GM15510 (cell line): ENCODE measurements around the gene BMP8B.
"Not testable (repeated sequence)": the region's sequence is repeated elsewhere in the genome, so short reads cannot be mapped to it uniquely, and the experiment has no call there.

Experiments used
- POLR2A ChIP-seq: IDR thresholded peaks from 3 replicates; pipeline ENCODE4 v1.6.1; 2011; ENCODE audit warnings: borderline replicate concordance; ENCODE audit not compliant: insufficient read length; ENCODE audit errors: extremely low read depth

The BMP8B gene

DNA sequence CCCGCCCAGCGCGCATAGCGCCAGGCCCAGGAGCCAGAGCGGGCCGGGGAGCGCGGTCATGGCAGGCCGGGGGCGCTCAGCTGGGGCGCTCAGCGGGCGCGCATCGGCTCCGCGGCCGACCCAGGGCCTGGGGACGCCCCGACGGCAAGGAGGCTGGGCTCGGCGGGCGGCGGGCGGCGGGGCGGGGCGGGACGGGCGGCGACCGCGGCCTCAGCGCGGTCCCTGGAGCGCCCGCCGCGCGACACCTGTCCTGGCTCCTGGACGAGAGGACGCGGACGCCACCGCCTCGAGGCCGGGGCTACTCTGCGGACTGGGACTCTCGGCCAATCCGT lies 273 bp downstream of the BMP8B start:
- TF ChIP-seq POLR2A: no peak

- no peak for TF ChIP-seq POLR2A
Observed at GRCh38 chr1:39787468-39787867, 1.2 kb downstream of the BMP8B start.

GRCh38 chr1:39782103-39782502 lies 6.6 kb downstream of the BMP8B start:
- TF ChIP-seq POLR2A: no peak

DNA sequence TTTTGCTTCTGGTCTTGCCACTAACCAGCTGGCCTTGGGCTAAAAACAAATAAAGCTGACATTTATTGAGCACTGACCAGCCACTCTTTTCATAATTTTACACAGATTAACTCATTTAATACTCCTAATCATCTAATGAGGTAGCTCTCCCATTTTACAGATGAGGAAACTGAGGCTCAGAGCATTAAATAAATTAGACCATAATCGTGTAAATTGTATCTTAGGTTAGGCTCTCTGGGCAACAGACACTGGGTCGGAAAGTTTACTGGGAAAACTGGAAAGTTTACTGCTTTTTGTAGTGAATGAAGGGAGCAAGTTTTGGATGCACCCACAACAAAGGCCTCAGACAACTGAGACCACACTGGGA lies 7.3 kb downstream of the BMP8B start:
- no peak for TF ChIP-seq POLR2A

DNA sequence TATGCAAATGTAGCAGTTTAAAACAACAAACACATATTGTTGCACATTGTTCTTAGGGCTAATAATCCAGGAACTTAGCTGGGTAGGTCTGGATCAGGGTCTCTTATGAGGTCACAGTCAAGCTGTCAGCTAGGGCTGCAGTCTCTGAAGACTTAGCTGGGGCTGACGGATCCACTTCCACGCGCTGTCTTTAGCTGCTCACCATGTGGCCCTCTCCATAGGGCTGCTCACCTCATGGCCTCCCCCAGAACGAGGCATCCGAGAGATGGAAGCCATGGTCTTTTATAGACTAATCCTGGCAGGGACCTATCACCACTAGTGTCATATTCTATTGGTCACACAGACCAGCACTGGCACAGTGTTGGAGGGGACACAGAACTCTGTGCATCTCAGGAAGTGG lies 8.8 kb downstream of the BMP8B start:
- no peak for TF ChIP-seq POLR2A

- TF ChIP-seq POLR2A: no peak
Observed at GRCh38 chr1:39779137-39779536, 9.5 kb downstream of the BMP8B start.

DNA sequence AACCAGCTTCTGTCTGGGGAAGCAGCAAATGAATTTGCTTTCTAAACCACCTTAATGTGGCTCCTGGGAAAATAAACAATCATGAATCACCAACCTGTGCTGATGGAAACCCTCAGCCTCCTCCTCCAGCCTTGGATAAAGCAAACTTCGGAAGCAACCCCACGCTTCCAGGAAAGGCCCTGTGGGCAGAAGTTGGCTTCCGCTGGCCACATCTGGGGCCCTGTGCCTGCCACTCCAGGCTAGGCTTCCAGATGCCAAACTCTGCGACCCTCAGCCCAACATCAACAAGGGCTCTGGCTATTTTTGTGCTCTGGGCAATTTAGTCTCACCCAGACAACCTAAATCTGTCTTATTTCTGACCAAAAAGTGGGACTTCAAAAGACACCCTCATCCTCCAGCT lies 11.4 kb downstream of the BMP8B start:
- no peak for TF ChIP-seq POLR2A

- no peak for TF ChIP-seq POLR2A
Observed at GRCh38 chr1:39776886-39777285, 11.8 kb downstream of the BMP8B start.

DNA sequence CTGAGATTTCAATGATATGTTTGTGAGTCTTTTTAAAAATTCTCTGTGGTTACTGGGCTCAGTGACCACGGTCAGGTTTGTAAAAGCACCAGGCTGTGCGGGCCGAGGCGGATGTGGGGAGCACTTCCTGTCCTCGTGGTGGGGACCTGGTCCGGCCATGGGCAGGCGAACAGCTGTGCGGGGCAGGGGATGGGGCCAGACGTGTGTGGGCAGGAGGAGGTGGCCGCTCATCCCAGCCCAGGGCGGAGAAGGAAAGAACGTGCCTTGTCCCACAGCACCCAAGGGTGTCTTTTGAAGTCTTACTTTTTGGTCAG lies 12.3 kb downstream of the BMP8B start:
- no peak for TF ChIP-seq POLR2A

- not testable (repeated sequence) for TF ChIP-seq POLR2A
Observed at GRCh38 chr1:39771022-39771532, 17.6 kb downstream of the BMP8B start, which contains the start of gene OXCT2. OXCT2 (minus strand) TSS chr1:39771348; CDS start chr1:39771255, 93 bp downstream.

DNA sequence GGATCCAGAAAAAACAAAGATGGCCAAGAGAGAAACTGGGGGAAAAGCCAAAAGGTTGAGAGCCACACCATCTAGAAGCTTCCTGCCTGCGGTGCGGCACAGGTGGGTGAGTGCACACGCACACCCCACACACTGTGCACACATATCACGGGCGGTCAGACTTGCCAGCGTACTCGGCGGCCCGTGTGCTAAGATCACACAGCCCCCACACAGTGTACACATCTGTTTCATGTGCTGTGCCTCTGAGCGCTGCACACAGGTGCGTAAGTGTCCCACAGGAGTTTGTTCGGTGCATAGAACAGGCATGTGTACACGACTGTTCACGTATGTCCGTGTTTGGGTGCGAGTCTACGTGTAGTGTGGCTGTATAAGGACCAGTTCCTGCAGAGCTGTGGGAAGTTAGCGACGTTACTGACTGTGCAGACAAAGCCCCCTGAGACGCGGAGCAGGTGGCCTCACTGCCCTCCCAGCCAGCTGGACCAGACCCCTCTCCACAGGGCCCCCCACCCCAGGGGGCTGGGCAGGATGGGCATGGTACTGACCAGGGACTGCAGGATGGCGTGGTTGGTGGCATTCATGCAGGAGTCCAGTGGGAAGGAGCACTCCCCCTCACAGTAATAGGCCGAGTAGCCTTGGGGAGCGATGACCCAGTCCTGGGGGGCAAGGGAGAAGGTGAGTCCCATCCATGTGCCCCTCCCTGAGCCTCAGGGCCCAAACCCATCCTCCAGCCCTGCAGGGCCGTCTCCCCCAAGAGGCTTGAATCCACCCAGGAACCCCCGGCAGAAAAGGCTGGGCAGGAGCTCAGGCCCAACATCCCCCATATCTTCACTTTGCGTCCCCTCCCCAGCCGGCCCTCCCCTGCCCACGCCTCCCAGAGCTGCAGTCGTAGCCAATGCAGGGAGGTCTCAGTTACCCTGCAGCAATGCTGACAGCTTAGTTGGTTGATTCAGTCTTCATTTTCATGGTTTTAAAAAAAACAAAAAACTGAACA lies 25.8 kb downstream of the BMP8B start:
- TF ChIP-seq POLR2A: no peak

DNA sequence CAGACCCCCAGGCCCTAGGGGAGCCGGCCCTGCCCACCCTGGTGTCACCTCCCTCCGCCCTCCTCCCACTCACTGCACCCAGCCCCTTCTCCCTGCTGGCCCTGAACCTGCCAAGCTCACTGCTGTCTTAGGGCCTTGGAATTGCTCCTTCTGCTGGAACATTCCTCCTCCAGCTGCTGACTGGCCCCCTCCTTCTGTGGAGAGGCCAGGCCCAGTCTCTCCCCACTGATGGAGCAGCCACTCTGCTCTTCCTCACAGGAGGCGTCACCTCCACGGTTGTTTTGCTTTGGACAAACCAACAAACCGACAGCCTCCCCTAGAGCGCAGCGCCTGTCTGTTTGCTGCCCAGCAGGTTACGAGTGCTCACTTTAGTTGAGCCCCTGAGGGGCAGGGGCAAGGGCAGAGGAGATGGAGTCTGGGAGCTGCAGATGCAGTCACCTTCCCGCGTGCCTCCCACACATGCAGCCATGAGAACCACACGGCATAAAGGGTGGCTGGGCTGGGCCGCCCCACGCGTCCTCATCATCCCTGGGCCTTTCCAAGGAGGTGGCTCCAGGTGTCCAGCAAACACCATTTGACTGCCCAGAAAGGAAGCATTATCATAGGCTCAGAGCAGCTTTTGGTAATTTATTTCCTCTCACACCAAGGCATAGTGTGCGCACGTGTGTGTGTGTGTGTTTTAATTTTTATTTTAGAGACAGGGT lies 27.0 kb downstream of the BMP8B start:
- TF ChIP-seq POLR2A: no peak

DNA sequence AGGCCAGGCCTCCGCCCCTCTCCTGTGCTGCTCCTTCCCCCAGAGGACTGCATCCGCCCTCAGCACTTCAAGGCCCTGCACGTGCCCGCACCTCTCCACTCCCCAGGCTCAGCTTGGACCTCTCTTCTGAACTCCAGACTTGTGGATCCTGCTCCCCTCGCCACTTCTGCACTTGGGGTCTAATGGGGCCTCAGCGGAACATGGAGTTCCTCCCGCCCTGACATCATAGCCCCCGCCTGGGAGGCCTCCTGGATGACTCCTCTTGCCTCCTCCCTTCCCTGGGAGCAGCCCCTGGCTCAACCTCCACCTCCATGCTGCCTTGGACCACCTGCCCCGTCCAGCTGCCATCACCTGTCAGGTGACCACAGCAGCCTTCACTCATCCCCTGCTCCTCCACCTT lies 27.6 kb downstream of the BMP8B start:
- no peak for TF ChIP-seq POLR2A

- no peak for TF ChIP-seq POLR2A
Observed at GRCh38 chr1:39760074-39761008, 28.3 kb downstream of the BMP8B start.

DNA sequence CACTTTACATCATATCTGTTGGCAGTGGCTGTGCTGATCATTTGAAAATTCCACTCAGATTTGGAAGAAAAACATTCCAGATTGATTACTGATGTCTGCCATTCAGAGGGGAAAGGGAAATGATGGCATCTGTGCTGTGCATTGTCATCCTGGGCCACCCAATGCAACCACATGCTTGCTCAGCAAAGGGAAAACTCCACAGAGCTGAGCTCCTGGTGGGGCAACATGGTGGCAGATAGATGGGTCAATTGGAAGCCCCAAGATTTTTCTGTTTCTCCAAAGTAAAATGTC lies 29.3 kb downstream of the BMP8B start:
- TF ChIP-seq POLR2A: no peak

DNA sequence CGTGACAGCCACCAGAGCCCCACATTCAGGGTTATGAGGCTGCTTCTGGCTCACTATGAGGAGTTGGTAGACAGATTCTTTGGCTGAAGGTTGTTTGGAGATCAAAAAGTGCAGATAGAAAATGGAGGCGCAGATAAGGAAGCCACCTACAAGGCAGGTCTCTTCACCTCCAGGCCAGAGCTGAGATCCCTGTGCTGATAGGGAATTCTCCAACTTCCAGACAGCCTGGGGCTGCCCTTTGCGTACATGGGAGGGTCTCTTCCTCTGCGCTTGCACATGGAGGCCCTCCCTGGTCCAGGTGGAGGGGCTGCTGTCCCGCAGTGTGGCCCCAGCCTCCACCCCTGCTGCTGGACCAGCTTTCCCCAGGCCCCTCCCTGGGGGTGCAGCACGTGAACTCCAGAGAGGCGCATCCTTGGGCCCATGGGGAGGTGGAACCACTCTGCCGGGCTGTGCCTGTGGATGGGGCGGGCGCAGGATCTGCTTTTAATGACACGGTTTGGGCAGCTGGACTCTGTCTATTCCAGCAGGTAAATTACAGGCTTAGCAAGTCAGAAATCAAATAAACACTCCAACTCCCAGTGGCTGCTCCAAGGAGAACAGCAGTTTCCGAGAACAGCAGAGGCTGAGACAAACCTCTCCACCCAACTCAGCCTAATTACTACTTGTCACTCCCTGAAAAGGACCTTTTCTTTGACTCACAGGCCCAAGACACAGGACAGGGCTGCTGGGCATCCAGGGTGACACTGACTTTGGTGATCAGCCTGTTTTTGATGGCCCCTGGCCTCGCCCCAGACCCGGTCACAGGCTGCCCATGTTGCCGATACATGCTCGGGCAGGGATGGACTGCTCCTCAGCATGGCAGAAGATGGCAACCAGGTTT lies 29.9 kb downstream of the BMP8B start:
- no peak for TF ChIP-seq POLR2A
